OCI-LY7 (cell line): ENCODE measurements around the gene MAML3. TPM values are rescaled to one million over a fixed set of nuclear protein-coding genes. Genes with fewer than 3 reads are reported as not detected.

ENCODE experiments used
- BruUV-seq: library from RNA; stranded (reverse); fragments of 400-500 nt; replicated peaks from 2 replicates; lab custom pipeline; 2021; lab: Mats Ljungman, UMichigan
- CTCF ChIA-PET: fragments of 300-600 bp; sonication (Branson Sonifier 250); formaldehyde crosslinking; loops from one replicate; lab custom pipeline; 2022; ENCODE audit warnings: antibody characterized with exemption; ENCODE audit not compliant: unreplicated experiment; lab: Charles Lee
- POLR2A ChIA-PET: fragments of 300-600 bp; sonication (Branson Sonifier 250); formaldehyde crosslinking; loops from one replicate; lab custom pipeline; 2022; ENCODE audit warnings: antibody characterized with exemption; lab: Charles Lee
- DNase-seq: peaks from one replicate; pipeline ENCODE4 v3.0.0-alpha.2; 2015; ENCODE audit warnings: low spot score
- H2AFZ ChIP-seq: fragments of 200-600 bp; sonication (generic), shearing (Covaris generic); 2 replicates; pipeline ENCODE4 v1.6.1; 2014; ENCODE audit warnings: mild to moderate bottlenecking, antibody characterized with exemption, low read length, moderate library complexity
- H3K27ac ChIP-seq: fragments of 200-600 bp; sonication (generic); 2 replicates; pipeline ENCODE4 v1.5.1; 2014; ENCODE audit warnings: mixed run types, low read depth, mild to moderate bottlenecking, moderate library complexity, low read length, inconsistent platforms; ENCODE audit not compliant: poor library complexity, severe bottlenecking
- H3K36me3 ChIP-seq: fragments of 200-600 bp; sonication (generic); 2 replicates; pipeline ENCODE4 v1.6.1; 2014; ENCODE audit warnings: mild to moderate bottlenecking, antibody characterized with exemption, low read length, moderate library complexity, mixed read lengths; ENCODE audit not compliant: insufficient read depth
- H3K4me1 ChIP-seq: fragments of 200-600 bp; sonication (generic); 2 replicates; pipeline ENCODE4 v1.5.1; 2014; ENCODE audit warnings: mild to moderate bottlenecking, low read length; ENCODE audit not compliant: insufficient read depth, poor library complexity, severe bottlenecking
- H3K4me2 ChIP-seq: fragments of 200-600 bp; sonication (generic); 2 replicates; pipeline ENCODE4 v1.6.1; 2014; ENCODE audit warnings: mild to moderate bottlenecking, low read length
- H3K4me3 ChIP-seq: fragments of 200-600 bp; sonication (generic); 2 replicates; pipeline ENCODE4 v1.5.1; 2014; ENCODE audit warnings: mild to moderate bottlenecking, low read depth, low read length; ENCODE audit not compliant: poor library complexity, severe bottlenecking
- H3K79me2 ChIP-seq: fragments of 200-600 bp; sonication (generic); 2 replicates; pipeline ENCODE4 v1.6.1; 2016; ENCODE audit warnings: low read depth, mild to moderate bottlenecking, low read length, moderate library complexity, mixed read lengths; ENCODE audit not compliant: insufficient read depth
- H3K9me2 ChIP-seq: fragments of 200-600 bp; sonication (generic); 2 replicates; pipeline ENCODE4 v1.6.1; 2016; ENCODE audit warnings: mild to moderate bottlenecking, low read length, mixed read lengths; ENCODE audit not compliant: insufficient read depth
- H3K9me3 ChIP-seq: fragments of 200-600 bp; sonication (generic); 2 replicates; pipeline ENCODE4 v1.6.1; 2014; ENCODE audit warnings: mild to moderate bottlenecking, mixed run types, low read length, mixed read lengths
- H4K20me1 ChIP-seq: fragments of 200-600 bp; sonication (generic); 2 replicates; pipeline ENCODE4 v1.6.1; 2014; ENCODE audit warnings: mild to moderate bottlenecking, antibody characterized with exemption, low read length, moderate library complexity, mixed read lengths; ENCODE audit not compliant: insufficient read depth
- CTCF ChIP-seq: fragments of 200-600 bp; sonication (generic); conservative IDR thresholded peaks from 2 replicates; pipeline ENCODE4 v1.5.1; 2014; ENCODE audit warnings: mild to moderate bottlenecking, antibody characterized with exemption, low read length, moderate library complexity, mixed read lengths
- EZH2phosphoT487 ChIP-seq: fragments of 200-600 bp; sonication (generic); IDR thresholded peaks from 2 replicates; pipeline ENCODE4 v1.6.1; 2018; ENCODE audit warnings: low read depth, borderline replicate concordance, mild to moderate bottlenecking, mixed run types, antibody characterized with exemption, low read length, moderate library complexity, mixed read lengths
- intact Hi-C: fragments of 100-400 bp; cut with micrococcal nuclease; formaldehyde crosslinking; loops from one replicate; pipeline ENCODE4 v1.10.0; 2022; ENCODE audit not compliant: unreplicated experiment
- total RNA-seq, 2 experiments: library from RNA; depleted of rRNA in 1 of 2; stranded (reverse); fragments of >200 nt in 1 of 2; shearing (Covaris generic) in 1 of 2; gene quantifications; 2 replicates each; pipeline ENCODE4 v1.2.3, GENCODE V29; 2014 to 2022

Gene MAML3
- total RNA-seq, 2 experiments from 2014 or later: 0.80 to 1.2 TPM

- Histone ChIP-seq H3K27ac (no peak overlapping the region), H3K4me3 (no peak overlapping the region), H2AFZ (no peak overlapping the region), H3K36me3 (no peaks in the 10 kb centered on the region), H3K4me2 (no peak overlapping the region), H3K9me2 (no peaks in the 10 kb centered on the region), H4K20me1 (no peaks in the 10 kb centered on the region), H3K79me2 (no peaks in the 10 kb centered on the region), H3K4me1 (no peaks in the 10 kb centered on the region), H3K9me3 (no peaks in the 10 kb centered on the region)
- intact Hi-C loops: no loop called here
- ChIA-PET CTCF (no interaction called here), POLR2A (interaction anchor here (0.7 to 0.8 kb wide), 2 partner anchors 539 to 1700 kb away, joined by 3 read pairs; no protein-coding TSS in a partner anchor)
- no TSS peak for BruUV-seq
- no peak for TF ChIP-seq CTCF
- TF ChIP-seq EZH2phosphoT487: no peak
- DNase-seq: no peak
Observed at GRCh38 chr4:140109737-140110136, 44.2 kb downstream of the MAML3 start.

- Histone ChIP-seq H3K4me1 (no peaks in the 10 kb centered on the region), H3K79me2 (no peaks in the 10 kb centered on the region), H3K9me2 (no peaks in the 10 kb centered on the region), H2AFZ (no peak overlapping the region), H3K4me2 (no peak overlapping the region), H3K9me3 (no peaks in the 10 kb centered on the region), H3K4me3 (no peak overlapping the region), H3K36me3 (no peaks in the 10 kb centered on the region), H4K20me1 (no peaks in the 10 kb centered on the region), H3K27ac (no peak overlapping the region)
- ChIA-PET POLR2A (interaction anchor here (0.7 to 0.8 kb wide), 2 partner anchors 539 to 1700 kb away, joined by 3 read pairs; no protein-coding TSS in a partner anchor), CTCF (no interaction called here)
- intact Hi-C loops: no loop called here
- no peak for DNase-seq
- no TSS peak for BruUV-seq
- TF ChIP-seq CTCF (no peak), EZH2phosphoT487 (no peak)
Observed at GRCh38 chr4:140109292-140109691, 44.7 kb downstream of the MAML3 start.

- Histone ChIP-seq H3K36me3 (no peaks in the 10 kb centered on the region), H3K27ac (no peak overlapping the region), H3K4me3 (no peak overlapping the region), H3K9me3 (no peaks in the 10 kb centered on the region), H4K20me1 (no peaks in the 10 kb centered on the region), H2AFZ (no peak overlapping the region), H3K4me2 (no peak overlapping the region), H3K9me2 (no peaks in the 10 kb centered on the region), H3K79me2 (no peaks in the 10 kb centered on the region), H3K4me1 (no peaks in the 10 kb centered on the region)
- no TSS peak for BruUV-seq
- TF ChIP-seq CTCF (no peak), EZH2phosphoT487 (no peak)
- no peak for DNase-seq
- intact Hi-C loops: no loop called here
- CTCF ChIA-PET: no interaction called here
- POLR2A ChIA-PET: interaction anchor here (0.6 to 0.8 kb wide), 3 partner anchors 14 to 1699 kb away, joined by 3 to 4 read pairs (median 3); no protein-coding TSS in a partner anchor
Observed at GRCh38 chr4:140108713-140109230, 45.2 kb downstream of the MAML3 start.
